GM18526 (cell line): ENCODE results near the gene SRPRA.

Experiments used
- POLR2A ChIP-seq: IDR thresholded peaks from 3 replicates; pipeline ENCODE4 v1.6.1; 2011; ENCODE audit not compliant: insufficient read length; ENCODE audit errors: extremely low read depth

Gene SRPRA

DNA sequence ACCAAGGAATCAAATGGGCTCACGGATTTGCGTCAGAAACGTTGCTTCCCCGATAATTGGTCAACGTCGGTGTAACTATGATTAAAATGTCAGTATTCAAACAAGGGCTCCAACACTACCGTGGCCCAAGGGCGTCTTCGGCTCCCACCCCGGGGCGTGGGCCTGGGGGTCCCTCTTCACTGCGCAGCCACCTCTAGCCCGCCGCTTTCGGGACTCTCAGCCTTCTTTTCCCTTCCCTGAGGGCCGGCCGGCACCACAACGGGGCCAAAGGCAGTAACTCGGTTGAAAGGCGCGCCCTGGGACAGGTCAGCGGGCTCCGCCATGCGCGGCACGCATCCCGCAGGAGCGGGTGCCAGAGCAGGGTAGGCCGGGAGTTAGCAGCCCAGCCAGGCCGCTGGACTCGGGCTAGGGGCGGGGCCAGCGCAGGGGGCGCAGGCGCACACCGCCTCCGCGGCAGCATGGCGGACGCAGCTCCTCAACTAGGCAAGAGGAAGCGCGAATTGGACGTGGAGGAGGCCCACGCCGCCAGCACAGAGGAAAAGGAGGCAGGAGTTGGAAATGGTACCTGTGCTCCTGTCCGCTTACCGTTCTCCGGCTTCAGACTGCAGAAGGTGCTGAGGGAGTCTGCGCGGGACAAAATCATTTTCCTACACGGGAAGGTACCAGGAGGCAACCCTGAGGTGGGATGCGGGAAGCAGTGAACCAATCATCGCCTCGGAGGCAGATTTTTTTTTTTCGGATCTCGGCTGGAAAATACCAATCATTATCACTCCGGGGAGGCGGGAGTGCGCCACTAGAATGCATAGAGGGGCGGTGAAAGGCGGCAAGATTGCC, 35.1 kb upstream of the SRPRA start, which contains the start of gene DCPS:
TSS of gene DCPS (plus strand) at position 438 of the 834 bp plus-strand sequence. CDS start at position 459, 21 bp downstream.
- peak; percentile 94 for TF ChIP-seq POLR2A

- TF ChIP-seq POLR2A: no peak
Measured at GRCh38 chr11:126297004-126297403, 28.3 kb upstream of the SRPRA start.

GRCh38 chr11:126293726-126294125, 25.0 kb upstream of the SRPRA start:
- TF ChIP-seq POLR2A: no peak

DNA sequence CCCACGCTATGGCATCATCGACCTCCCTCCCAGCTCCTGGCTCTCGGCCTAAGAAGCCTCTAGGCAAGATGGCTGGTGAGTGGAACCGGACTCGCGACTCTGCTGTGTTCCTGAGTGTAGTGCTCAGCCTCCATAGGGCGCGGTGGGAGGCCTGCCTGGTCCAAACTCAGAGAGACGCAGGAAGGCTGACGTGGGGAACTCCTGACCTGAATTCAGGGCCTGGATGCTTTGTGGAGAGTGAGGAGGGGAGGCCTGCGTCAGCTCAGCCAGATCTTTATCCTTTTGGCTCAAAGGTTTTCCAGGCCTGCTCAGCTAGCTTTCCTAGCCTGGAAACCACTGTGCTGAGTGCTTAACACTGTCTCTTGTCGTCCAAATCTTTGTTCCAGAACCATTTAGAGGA, 22.2 kb upstream of the SRPRA start:
- TF ChIP-seq POLR2A: no peak

DNA sequence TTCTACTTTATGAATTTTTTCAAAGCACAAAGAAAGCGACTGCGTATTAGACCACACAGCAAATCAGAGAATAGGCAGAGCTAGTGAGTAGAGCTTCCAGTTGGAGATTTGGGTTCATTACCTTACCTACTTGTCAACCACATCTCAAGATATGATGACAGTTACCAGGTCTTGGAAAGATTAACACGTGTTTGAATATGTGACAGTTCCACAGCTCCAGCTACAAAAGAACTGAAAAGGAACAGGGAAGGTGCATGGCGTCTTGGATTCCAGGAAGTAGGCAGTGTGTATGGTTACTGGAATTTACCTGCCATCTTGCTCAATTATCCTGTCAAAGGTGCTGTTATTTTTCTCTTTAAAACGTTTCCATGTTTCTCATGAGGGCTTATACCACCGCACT, 19.5 kb upstream of the SRPRA start:
- no peak for TF ChIP-seq POLR2A

DNA sequence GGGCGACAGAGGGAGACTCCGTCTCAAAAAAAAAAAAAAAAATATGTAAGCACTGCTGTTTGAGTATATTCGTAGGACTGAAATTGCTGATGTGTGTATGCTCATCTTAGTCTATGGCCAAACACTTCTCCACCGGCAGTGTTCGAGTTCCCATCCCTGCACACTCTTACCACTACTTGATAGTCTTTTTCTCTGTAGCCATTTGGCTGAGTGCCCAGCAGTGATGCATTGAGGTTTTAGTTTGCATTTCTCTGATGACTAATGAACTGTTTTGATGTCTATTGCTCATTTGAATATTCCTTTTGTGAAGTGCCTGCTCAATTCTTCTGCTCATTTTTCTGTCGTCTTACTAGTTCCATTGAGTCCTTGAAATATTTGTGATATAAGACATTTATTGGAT, 16.1 kb upstream of the SRPRA start:
- no peak for TF ChIP-seq POLR2A

- TF ChIP-seq POLR2A: peak; percentile 71
Measured at GRCh38 chr11:126282736-126283591, 14.3 kb upstream of the SRPRA start, which contains the start of gene TIRAP. Gene TIRAP, plus strand, starts transcription at chr11:126283093. Its CDS starts 7,802 bp downstream, at chr11:126290895.

GRCh38 chr11:126282361-126282735, 13.7 kb upstream of the SRPRA start:
- TF ChIP-seq POLR2A: no peak

DNA sequence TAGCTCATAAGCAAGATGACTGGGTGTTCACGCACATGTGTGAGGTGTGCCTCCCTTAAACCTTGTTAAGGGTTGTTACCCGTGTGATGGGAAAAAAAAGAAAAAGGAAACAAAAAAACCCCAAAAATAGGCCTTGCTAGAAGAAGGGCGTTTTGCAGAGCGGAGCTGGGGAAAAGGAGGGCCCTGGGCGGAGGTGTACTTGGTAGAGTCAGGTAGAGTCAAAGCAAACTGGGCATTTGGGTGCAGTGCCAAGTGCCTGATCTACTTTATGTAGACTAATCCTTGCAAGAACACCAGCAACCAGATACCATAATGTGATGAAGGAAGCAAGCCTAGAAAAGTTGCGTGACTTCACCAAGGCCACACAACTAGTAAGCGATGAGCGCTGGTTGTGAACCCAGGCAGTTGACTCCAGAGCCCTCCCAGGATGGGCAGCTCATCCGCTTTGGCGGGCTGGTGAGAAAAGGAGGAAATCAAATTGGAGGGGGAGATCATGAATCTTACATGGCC, 13.0 kb upstream of the SRPRA start:
- no peak for TF ChIP-seq POLR2A

GRCh38 chr11:126281245-126281644, 12.6 kb upstream of the SRPRA start:
- no peak for TF ChIP-seq POLR2A

- TF ChIP-seq POLR2A: no peak
Measured at GRCh38 chr11:126280595-126280994, 11.9 kb upstream of the SRPRA start.

- no peak for TF ChIP-seq POLR2A
Measured at GRCh38 chr11:126279191-126279590, 10.5 kb upstream of the SRPRA start.

GRCh38 chr11:126277780-126278179, 9.1 kb upstream of the SRPRA start:
- no peak for TF ChIP-seq POLR2A

- TF ChIP-seq POLR2A: no peak
Measured at GRCh38 chr11:126277322-126277721, 8.6 kb upstream of the SRPRA start.

- no peak for TF ChIP-seq POLR2A
Measured at GRCh38 chr11:126268361-126268707, 361 bp downstream of the SRPRA start.

- no peak for TF ChIP-seq POLR2A
Measured at GRCh38 chr11:126267650-126268049, 1.0 kb downstream of the SRPRA start.

DNA sequence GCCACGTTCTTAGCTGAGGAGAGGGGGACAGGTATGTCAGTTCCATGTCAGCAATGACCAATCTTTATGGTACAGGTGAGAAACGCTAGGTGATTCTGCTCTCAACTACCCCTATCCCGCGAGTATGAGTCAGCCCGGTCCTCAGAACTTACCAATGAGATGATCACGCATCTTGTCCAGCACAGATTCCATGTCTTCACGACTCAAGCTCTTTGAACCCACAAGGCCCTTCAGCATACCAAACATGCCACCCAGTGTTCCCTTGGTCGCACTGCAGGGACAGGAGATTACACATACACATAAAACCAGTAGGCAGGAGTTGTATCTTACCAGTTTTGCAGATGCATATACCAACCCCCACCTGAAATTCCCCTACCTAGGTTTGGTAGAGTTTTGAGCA, 2.9 kb downstream of the SRPRA start:
- no peak for TF ChIP-seq POLR2A

DNA sequence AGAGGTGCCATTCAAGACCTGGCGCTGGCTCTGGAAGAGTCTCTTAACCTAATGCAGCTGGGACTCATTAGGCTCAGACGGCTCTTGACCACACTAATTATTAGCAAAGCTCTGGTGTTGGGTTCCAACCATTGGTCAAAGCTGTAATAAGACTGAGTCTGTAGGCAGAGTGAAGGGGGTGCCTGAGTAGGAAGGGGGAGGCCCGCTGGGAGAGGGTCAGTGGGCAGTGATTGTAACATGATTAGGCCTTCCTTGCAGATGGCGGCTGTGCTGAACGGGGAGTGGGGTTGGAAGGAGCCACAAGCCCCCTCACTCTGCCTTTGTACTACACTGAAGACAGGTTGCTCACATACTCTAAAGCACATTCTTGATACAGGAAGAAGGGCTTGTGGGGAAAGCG, 5.2 kb downstream of the SRPRA start:
- TF ChIP-seq POLR2A: no peak
